Transverse colon (tissue), 4 donors: Measurements from ENCODE around the gene PDZD8. TPM values are rescaled to one million over a fixed set of nuclear protein-coding genes. Genes with fewer than 3 reads are reported as not detected.

ENCODE experiments used
- DNase-seq: peaks from one replicate; pipeline ENCODE4 v3.0.0-alpha.2; 2019
- H3K27ac ChIP-seq, 4 donors: fragments of 200-600 bp; sonication (generic); 2 replicates each; pipeline ENCODE4 v1.5.1; 2016 to 2018; ENCODE audit warnings: inconsistent platforms in 4 of 4
- H3K27me3 ChIP-seq: fragments of 200-600 bp; sonication (generic); 2 replicates; pipeline ENCODE4 v1.5.1; 2017; ENCODE audit warnings: inconsistent platforms
- H3K36me3 ChIP-seq, 4 donors: fragments of 200-600 bp; sonication (generic); 2 replicates each; pipeline ENCODE4 v1.5.1; 2017 to 2019; ENCODE audit warnings: inconsistent platforms in 4 of 4
- H3K4me1 ChIP-seq, 4 donors: fragments of 200-600 bp; sonication (generic); 2 replicates each; pipeline ENCODE4 v1.5.1; 2017 to 2020; ENCODE audit warnings: inconsistent platforms in 4 of 4
- H3K4me3 ChIP-seq, 4 donors: fragments of 200-600 bp; sonication (generic); 1 replicate in 1 of 4; 2 replicates in 3 of 4; pipeline versions ENCODE4 v1.5.1 to v1.6.1; 2017 to 2019; ENCODE audit warnings: inconsistent platforms in 4 of 4
- H3K9me3 ChIP-seq, 2 donors: fragments of 200-600 bp; sonication (generic); 2 replicates each; pipeline ENCODE4 v1.5.1; 2017 to 2019; ENCODE audit warnings: inconsistent platforms in 2 of 2
- EP300 ChIP-seq: sonication (generic); formaldehyde crosslinking; IDR thresholded peaks from one replicate; pipeline ENCODE4 v1.6.1; 2017; ENCODE audit warnings: antibody characterized with exemption, low read depth
- POLR2A ChIP-seq: fragments of 450-650 bp; IDR thresholded peaks from one replicate; pipeline ENCODE4 v1.6.1; 2016; ENCODE audit warnings: antibody characterized with exemption, mild to moderate bottlenecking, moderate library complexity
- POLR2AphosphoS5 ChIP-seq, 3 donors: sonication (generic); formaldehyde crosslinking; IDR thresholded peaks; one replicate each; pipeline ENCODE4 v1.6.1; 2016; ENCODE audit warnings: antibody characterized with exemption in 3 of 3
- WGBS, 2 donors: methylation state at CpG; one replicate each; pipeline ENCODE4 v1.1.5; 2018; ENCODE audit warnings: low coverage in 1 of 2; 5-methylcytosine and 5-hydroxymethylcytosine counted together
- in situ Hi-C, 4 donors: fragments of 200-750 bp; cut with MboI; loops; one replicate each; pipeline versions ENCODE4 v1.15.0 to v1.15.1; 2017; ENCODE audit warnings: low sequenced_read_pairs in 3 of 4, low pct_ligation_motif_present in 1 of 4, low pct_unique_long_range_greater_than_20kb in 1 of 4
- intact Hi-C: fragments of 100-400 bp; cut with DNase I; formaldehyde crosslinking; loops from one replicate; pipeline ENCODE4 v1.15.1; 2023; ENCODE audit warnings: low total_unique reads
- total RNA-seq, 4 donors: library from RNA; depleted of rRNA; stranded (reverse); fragments of >200 nt; gene quantifications; one replicate each; pipeline ENCODE4 v1.1.0, GENCODE V29; 2016
- TF ChIP-seq, protein P1 (sequence below), 5 experiments: fragments of 200-600 bp in 3 of 5; fragments of 450-650 bp in 2 of 5; sonication (generic) in 3 of 5; IDR thresholded peaks; 1 replicate in 2 of 5; 2 replicates in 3 of 5; pipeline ENCODE4 v1.5.1; 2016 to 2017; ENCODE audit warnings: antibody characterized with exemption in 5 of 5, inconsistent platforms in 3 of 5, mild to moderate bottlenecking in 2 of 5, moderate library complexity in 1 of 5

The PDZD8 gene
- total RNA-seq, 4 donors from 2014 or later: 36.7 to 48.6 (median 40.9) TPM

DNA sequence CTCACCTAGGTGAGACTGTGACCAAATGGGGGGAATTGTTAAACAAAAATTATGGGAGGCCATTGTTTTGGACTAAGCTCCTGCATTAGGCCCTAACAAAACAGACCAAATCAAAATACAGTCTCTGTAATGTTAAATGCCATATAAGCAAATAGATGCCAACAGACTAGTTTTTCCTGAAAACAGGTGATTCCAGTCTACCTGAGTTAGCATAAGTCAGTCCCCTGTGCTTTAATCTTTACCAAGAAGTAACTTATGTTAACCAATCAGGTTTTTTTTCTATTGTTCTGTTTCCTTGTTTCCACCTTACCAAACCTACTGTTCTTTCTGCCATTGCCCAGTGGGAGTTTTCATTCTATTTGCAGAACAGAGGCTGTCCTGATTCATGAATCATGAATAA is 48.0 kb downstream of the PDZD8 start:
- intact Hi-C loops: no loop called here
- Histone ChIP-seq H3K4me3 (no peak overlapping the region), H3K9me3 (no peaks in the 10 kb centered on the region), H3K36me3 (peaks cover 0 to 3% (median 0%) of the 10 kb centered on the region in 4 donors), H3K27ac (no peak overlapping the region), H3K27me3 (no peaks in the 10 kb centered on the region), H3K4me1 (peaks cover 0 to 4% (median 0%) of the 10 kb centered on the region in 4 donors)
- DNase-seq: no peak
- TF ChIP-seq, protein P1, sequence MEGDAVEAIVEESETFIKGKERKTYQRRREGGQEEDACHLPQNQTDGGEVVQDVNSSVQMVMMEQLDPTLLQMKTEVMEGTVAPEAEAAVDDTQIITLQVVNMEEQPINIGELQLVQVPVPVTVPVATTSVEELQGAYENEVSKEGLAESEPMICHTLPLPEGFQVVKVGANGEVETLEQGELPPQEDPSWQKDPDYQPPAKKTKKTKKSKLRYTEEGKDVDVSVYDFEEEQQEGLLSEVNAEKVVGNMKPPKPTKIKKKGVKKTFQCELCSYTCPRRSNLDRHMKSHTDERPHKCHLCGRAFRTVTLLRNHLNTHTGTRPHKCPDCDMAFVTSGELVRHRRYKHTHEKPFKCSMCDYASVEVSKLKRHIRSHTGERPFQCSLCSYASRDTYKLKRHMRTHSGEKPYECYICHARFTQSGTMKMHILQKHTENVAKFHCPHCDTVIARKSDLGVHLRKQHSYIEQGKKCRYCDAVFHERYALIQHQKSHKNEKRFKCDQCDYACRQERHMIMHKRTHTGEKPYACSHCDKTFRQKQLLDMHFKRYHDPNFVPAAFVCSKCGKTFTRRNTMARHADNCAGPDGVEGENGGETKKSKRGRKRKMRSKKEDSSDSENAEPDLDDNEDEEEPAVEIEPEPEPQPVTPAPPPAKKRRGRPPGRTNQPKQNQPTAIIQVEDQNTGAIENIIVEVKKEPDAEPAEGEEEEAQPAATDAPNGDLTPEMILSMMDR (IDR thresholded peaks at IDR 0.05): no peak
- no peak for TF ChIP-seq EP300
- TF ChIP-seq POLR2AphosphoS5 (IDR thresholded peaks at IDR 0.05): no peak
- TF ChIP-seq POLR2A: no peak
- in situ Hi-C loops: no loop called here

DNA sequence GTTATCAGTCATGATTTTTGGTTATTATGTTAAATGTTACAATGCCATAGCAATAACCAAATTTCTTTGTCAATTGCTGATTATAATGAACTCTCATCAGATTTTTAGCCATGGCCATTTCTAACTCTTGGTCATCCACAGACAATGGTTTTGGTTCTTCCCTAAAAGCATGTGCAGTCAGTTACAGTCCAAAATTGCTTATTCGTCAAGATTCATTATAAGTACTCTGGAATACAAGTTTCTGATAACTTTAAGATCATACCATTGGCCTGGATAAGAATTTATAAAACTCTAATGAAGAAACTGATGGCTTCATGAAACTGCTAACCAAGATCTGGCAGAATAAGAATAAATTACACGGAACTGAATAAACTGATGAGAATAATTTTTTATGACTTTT is 50.9 kb downstream of the PDZD8 start:
- in situ Hi-C loops: no loop called here
- TF ChIP-seq POLR2A (no peak), POLR2AphosphoS5 (IDR thresholded peaks at IDR 0.05) (no peak), EP300 (no peak)
- TF ChIP-seq, protein P1 (IDR thresholded peaks at IDR 0.05): no peak

DNA sequence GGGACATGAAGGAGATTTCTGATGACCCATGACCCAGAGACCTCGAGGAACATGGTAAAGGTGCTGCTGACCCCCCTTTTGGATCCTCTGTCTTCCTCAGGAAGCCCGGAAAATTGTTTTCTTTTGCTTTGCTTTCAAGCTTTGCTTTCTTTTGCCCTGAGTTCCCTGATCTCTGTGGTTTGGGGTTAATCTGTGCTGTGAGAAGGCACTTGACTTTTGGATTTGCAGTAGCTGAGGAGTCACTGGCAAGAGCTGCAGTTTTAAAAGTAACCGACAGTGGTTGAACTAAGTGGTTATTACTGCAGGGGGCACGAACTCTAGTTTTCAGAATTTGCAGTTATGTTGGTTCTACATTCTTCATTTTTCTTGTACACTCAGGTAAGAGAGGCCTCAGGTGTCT is 53.0 kb downstream of the PDZD8 start:
- TF ChIP-seq POLR2AphosphoS5 (IDR thresholded peaks at IDR 0.05) (no peak), EP300 (no peak)
- TF ChIP-seq, protein P1 (IDR thresholded peaks at IDR 0.05): no peak
- in situ Hi-C loops (no loop called here), intact Hi-C loops (no loop called here)
- WGBS, 2 donors: 56 to 64% methylated on average over 4 of the region's 4 CpGs
- H3K27ac ChIP-seq: no peak overlapping the region
- H3K4me3 ChIP-seq: no peak overlapping the region
- H3K4me1 ChIP-seq: no peaks in the 10 kb centered on the region
- no peaks in the 10 kb centered on the region for H3K36me3 ChIP-seq
- no peak for DNase-seq
- no peaks in the 10 kb centered on the region for H3K9me3 ChIP-seq
- H3K27me3 ChIP-seq: no peaks in the 10 kb centered on the region

More for the DNA sequence above, 50.9 kb downstream of the PDZD8 start:
- no peaks in the 10 kb centered on the region for H3K36me3 ChIP-seq
- no peaks in the 10 kb centered on the region for H3K9me3 ChIP-seq
- H3K27ac ChIP-seq: no peak overlapping the region
- H3K27me3 ChIP-seq: no peaks in the 10 kb centered on the region
- intact Hi-C loops: no loop called here
- no peak for DNase-seq
- WGBS, 2 donors: 97 to 99% methylated on average over 2 of the region's 2 CpGs
- no peak overlapping the region for H3K4me3 ChIP-seq
- H3K4me1 ChIP-seq: no peaks in the 10 kb centered on the region

DNA sequence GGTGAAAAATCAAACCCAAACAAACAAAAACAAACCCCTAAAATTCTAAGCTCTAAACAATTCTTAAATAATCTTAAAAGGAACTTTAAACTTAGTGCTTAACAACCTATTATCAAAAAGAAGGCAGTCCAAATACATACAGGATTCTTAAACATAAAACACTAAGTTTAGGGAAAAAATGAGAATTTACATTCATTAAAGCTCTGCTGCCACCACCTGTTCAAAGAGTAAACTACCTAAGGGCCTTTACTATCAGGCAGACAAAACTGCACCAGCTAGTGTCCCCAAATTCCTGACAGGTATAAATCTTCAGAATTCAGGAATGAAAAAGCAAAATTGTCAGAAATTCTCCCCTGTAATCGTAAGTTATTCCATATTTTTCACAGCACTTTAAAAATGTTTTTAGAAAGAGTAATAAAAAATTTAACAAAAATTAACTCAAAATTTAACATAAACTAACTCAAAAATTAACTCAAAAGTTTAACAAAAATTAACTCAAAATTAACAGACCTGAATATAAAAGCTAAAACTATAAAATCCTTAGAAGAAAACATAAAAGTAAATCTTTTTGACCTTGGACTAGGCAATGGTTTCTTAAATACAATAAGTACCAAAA is 55.1 kb downstream of the PDZD8 start:
- 53 to 72% methylated on average over 1 of the region's 1 CpG for WGBS, 2 donors
- in situ Hi-C loops: no loop called here
- TF ChIP-seq, protein P1 (IDR thresholded peaks at IDR 0.05): peak; percentile 24 to 44 (median 42)
- TF ChIP-seq EP300 (no peak), POLR2A (no peak), POLR2AphosphoS5 (IDR thresholded peaks at IDR 0.05) (no peak)
- no peaks in the 10 kb centered on the region for H3K36me3 ChIP-seq
- no peaks in the 10 kb centered on the region for H3K9me3 ChIP-seq
- H3K4me3 ChIP-seq: no peak overlapping the region
- H3K27ac ChIP-seq: no peak overlapping the region
- no peak for DNase-seq
- H3K4me1 ChIP-seq: no peaks in the 10 kb centered on the region
- intact Hi-C loops: no loop called here
- no peaks in the 10 kb centered on the region for H3K27me3 ChIP-seq
